Endothelial cell of umbilical vein (primary cell): ENCODE data around the gene ANXA11. TPM values are rescaled to one million over a fixed set of nuclear protein-coding genes. Genes with fewer than 3 reads are reported as not detected.

ENCODE experiments used
- BruUV-seq: library from RNA; stranded (reverse); fragments of 400-500 nt; replicated peaks from 2 replicates; lab custom pipeline; 2021; lab: Mats Ljungman, UMichigan
- CTCF ChIA-PET: fragments of 300-600, 350-600 bp; sonication (Branson Sonifier 250); formaldehyde crosslinking; loops from one replicate; lab custom pipeline; 2021; ENCODE audit warnings: antibody characterized with exemption, inconsistent platforms; lab: Charles Lee
- POLR2A ChIA-PET: fragments of 300-600, 350-600 bp; sonication (Branson Sonifier 250); formaldehyde crosslinking; loops from one replicate; lab custom pipeline; 2021; ENCODE audit warnings: antibody characterized with exemption, inconsistent platforms; lab: Charles Lee
- DNase-seq: peaks from one replicate; pipeline ENCODE4 v3.0.0-alpha.2; 2011; ENCODE audit warnings: low read depth, low spot score
- FAIRE-seq: peaks from 2 replicates; lab custom pipeline; 2011; peaks lifted over from hg19 to GRCh38; lab: Jason Lieb, UNC
- H2AFZ ChIP-seq: 2 replicates; pipeline ENCODE4 v1.6.0; 2012; ENCODE audit warnings: low read depth, low read length, control low read depth, inconsistent platforms
- H3K27ac ChIP-seq: 2 replicates; pipeline ENCODE4 v1.5.1; 2011; ENCODE audit warnings: low read depth, mild to moderate bottlenecking, control low read depth, low read length, moderate library complexity; ENCODE audit not compliant: insufficient read depth
- H3K27me3 ChIP-seq, 2 experiments: 2 replicates each; pipeline versions ENCODE4 v1.6.0 to v1.6.1; 2011; ENCODE audit warnings: low read length in 2 of 2, mixed read lengths in 1 of 2; ENCODE audit not compliant: control insufficient read depth in 2 of 2, insufficient read depth in 2 of 2
- H3K36me3 ChIP-seq, 2 experiments: 2 replicates in 1 of 2; 3 replicates in 1 of 2; pipeline ENCODE4 v1.5.1; 2011; ENCODE audit warnings: low read length in 2 of 2, mild to moderate bottlenecking in 1 of 2, moderate library complexity in 1 of 2; ENCODE audit not compliant: control insufficient read depth in 2 of 2, insufficient read depth in 2 of 2; ENCODE audit errors: extremely low read depth in 1 of 2
- H3K4me1 ChIP-seq: 3 replicates; pipeline ENCODE4 v1.5.1; 2011; ENCODE audit warnings: mild to moderate bottlenecking, low read length; ENCODE audit not compliant: control insufficient read depth, insufficient read depth; ENCODE audit errors: extremely low read depth
- H3K4me2 ChIP-seq: 2 replicates; pipeline ENCODE4 v1.6.1; 2011; ENCODE audit warnings: low read length, control low read depth, mixed read lengths; ENCODE audit not compliant: insufficient read depth
- H3K4me3 ChIP-seq, 3 experiments: fragments of 200-600 bp in 1 of 3; sonication (generic), shearing (Covaris generic) in 1 of 3; replicated peaks in 1 of 3; 2 replicates each; pipeline ENCODE4 v1.5.1; 2011 to 2016; ENCODE audit warnings: control low read depth in 3 of 3, low read length in 3 of 3, mild to moderate bottlenecking in 2 of 3, inconsistent platforms in 1 of 3, low read depth in 1 of 3, moderate library complexity in 1 of 3; ENCODE audit not compliant: insufficient read depth in 1 of 3
- H3K79me2 ChIP-seq: 2 replicates; pipeline ENCODE4 v1.6.0; 2012; ENCODE audit warnings: low read length, inconsistent platforms; ENCODE audit not compliant: control insufficient read depth, insufficient read depth
- H3K9ac ChIP-seq: replicated peaks from 2 replicates; pipeline ENCODE3; 2011; ENCODE audit warnings: low read length, control low read depth; ENCODE audit not compliant: insufficient read depth; ENCODE audit errors: extremely low read depth
- H3K9me1 ChIP-seq: replicated peaks from 3 replicates; pipeline ENCODE4 v1.6.0; 2011; ENCODE audit warnings: mild to moderate bottlenecking, low read length; ENCODE audit not compliant: control insufficient read depth, insufficient read depth; ENCODE audit errors: extremely low read depth
- H3K9me3 ChIP-seq: replicated peaks from 2 replicates; pipeline ENCODE4 v1.5.1; 2012; ENCODE audit warnings: low read length, inconsistent platforms; ENCODE audit not compliant: control insufficient read depth, insufficient read depth
- H4K20me1 ChIP-seq: replicated peaks from 2 replicates; pipeline ENCODE3; 2011; ENCODE audit warnings: mild to moderate bottlenecking, low read length; ENCODE audit not compliant: control insufficient read depth, insufficient read depth; ENCODE audit errors: extremely low read depth
- EZH2 ChIP-seq: IDR thresholded peaks from 2 replicates; pipeline ENCODE4 v1.6.1; 2012; ENCODE audit warnings: borderline replicate concordance, low read depth, mild to moderate bottlenecking, moderate library complexity, low read length, inconsistent platforms; ENCODE audit not compliant: severe bottlenecking
- FOS ChIP-seq: IDR thresholded peaks from 2 replicates; pipeline ENCODE4 v1.6.1; 2011; ENCODE audit warnings: mild to moderate bottlenecking, low read length, moderate library complexity, borderline replicate concordance; ENCODE audit not compliant: insufficient read depth
- GATA2 ChIP-seq: IDR thresholded peaks from 2 replicates; pipeline ENCODE4 v1.7.0; 2011; ENCODE audit warnings: low read depth, mild to moderate bottlenecking, moderate library complexity, mixed read lengths, low read length; ENCODE audit not compliant: insufficient read length, insufficient read depth
- JUN ChIP-seq: IDR thresholded peaks from 2 replicates; pipeline ENCODE4 v1.6.1; 2011; ENCODE audit warnings: borderline replicate concordance, low read depth; ENCODE audit not compliant: insufficient read length, insufficient read depth
- MAX ChIP-seq: IDR thresholded peaks from 2 replicates; pipeline ENCODE4 v1.6.1; 2011; ENCODE audit not compliant: insufficient read depth, insufficient read length
- MYC ChIP-seq: IDR thresholded peaks from one replicate; pipeline ENCODE4 v1.6.1; 2011; ENCODE audit warnings: mild to moderate bottlenecking, low read depth, low read length
- POLR2A ChIP-seq: IDR thresholded peaks from 2 replicates; pipeline ENCODE4 v1.6.1; 2012; ENCODE audit warnings: low read depth, mild to moderate bottlenecking, control low read depth, low read length
- POLR2AphosphoS5 ChIP-seq: IDR thresholded peaks from 2 replicates; pipeline ENCODE4 v1.6.1; 2012; ENCODE audit warnings: low read depth, mild to moderate bottlenecking, control low read depth, low read length, moderate library complexity; ENCODE audit not compliant: insufficient read depth
- dilution Hi-C: fragments of 300-500 bp; cut with MboI; formaldehyde crosslinking; loops from one replicate; pipeline ENCODE4 v1.15.0; 2019; ENCODE audit warnings: low sequenced_read_pairs; ENCODE audit not compliant: extremely low pct_ligation_motif_present
- intact Hi-C: fragments of 100-400 bp; cut with micrococcal nuclease; formaldehyde crosslinking; loops from one replicate; pipeline ENCODE4 v1.10.0; 2022
- polyA plus RNA-seq, 4 experiments: library from polyadenylated mRNA; depleted of rRNA in 3 of 4; stranded (reverse) in 3 of 4; unstranded in 1 of 4; fragments of >200 nt; gene quantifications; 2 replicates each; pipeline versions ENCODE4 v1.2.1 to v1.2.3, GENCODE V29; 2011 to 2012; ENCODE audit warnings: missing spikeins in 1 of 4
- total RNA-seq: library from RNA; stranded (reverse); gene quantifications from 2 replicates; pipeline ENCODE4 v1.2.3, GENCODE V29; 2021
- TF ChIP-seq, protein P1 (sequence below), 2 donors: IDR thresholded peaks; 1 replicate in 1 of 2; 2 replicates in 1 of 2; pipeline ENCODE4 v1.5.1; 2011; ENCODE audit warnings: low read length in 2 of 2, mild to moderate bottlenecking in 2 of 2, moderate library complexity in 2 of 2, control low read depth in 1 of 2, inconsistent platforms in 1 of 2, low read depth in 1 of 2; ENCODE audit not compliant: insufficient read depth in 1 of 2; ENCODE audit errors: extremely low read depth in 1 of 2

The ANXA11 gene
- total and polyA plus RNA-seq, 2 donors (not counting 3 experiments of a cell fraction or from before 2014, with no cell fraction given), result 59.2 to 143 TPM

DNA sequence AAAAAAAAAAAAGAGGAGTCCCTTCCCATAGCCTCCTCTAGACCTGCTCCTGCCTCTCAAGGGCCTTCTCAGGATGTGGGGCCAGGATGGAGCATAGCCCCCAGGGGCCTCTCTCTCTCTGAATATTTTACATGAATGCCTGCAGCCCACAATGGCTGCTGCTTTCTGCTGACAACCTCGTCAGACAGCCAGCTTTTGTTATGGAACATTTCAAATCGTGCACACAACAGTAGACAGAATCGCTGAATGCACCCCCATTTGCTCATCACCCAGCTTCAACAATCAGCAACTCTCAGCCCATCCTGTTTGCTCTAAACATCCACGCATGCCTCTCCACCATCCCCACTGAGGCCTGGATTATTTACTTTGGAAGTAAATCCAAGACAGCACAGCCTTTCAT, 67.4 kb downstream of the ANXA11 start:
- H3K4me3 ChIP-seq, result no peak overlapping the region
- no peaks in the 10 kb centered on the region for H3K27me3 ChIP-seq
- no peak overlapping the region for H3K9ac ChIP-seq
- H3K79me2 ChIP-seq, result no peaks in the 10 kb centered on the region
- H3K4me1 ChIP-seq, result peaks cover 7% of the 10 kb centered on the region
- no TSS peak for BruUV-seq
- H3K27ac ChIP-seq, result no peak overlapping the region
- H3K4me2 ChIP-seq, result no peak overlapping the region
- H2AFZ ChIP-seq, result no peak overlapping the region
- FAIRE-seq (no peak), DNase-seq (no peak)
- TF ChIP-seq GATA2, result no peak
- TF ChIP-seq MYC, result no peak
- no peak for TF ChIP-seq POLR2A
- TF ChIP-seq EZH2, result no peak
- no peak for TF ChIP-seq MAX
- TF ChIP-seq POLR2AphosphoS5, result no peak
- TF ChIP-seq JUN, result no peak
- TF ChIP-seq, protein P1, sequence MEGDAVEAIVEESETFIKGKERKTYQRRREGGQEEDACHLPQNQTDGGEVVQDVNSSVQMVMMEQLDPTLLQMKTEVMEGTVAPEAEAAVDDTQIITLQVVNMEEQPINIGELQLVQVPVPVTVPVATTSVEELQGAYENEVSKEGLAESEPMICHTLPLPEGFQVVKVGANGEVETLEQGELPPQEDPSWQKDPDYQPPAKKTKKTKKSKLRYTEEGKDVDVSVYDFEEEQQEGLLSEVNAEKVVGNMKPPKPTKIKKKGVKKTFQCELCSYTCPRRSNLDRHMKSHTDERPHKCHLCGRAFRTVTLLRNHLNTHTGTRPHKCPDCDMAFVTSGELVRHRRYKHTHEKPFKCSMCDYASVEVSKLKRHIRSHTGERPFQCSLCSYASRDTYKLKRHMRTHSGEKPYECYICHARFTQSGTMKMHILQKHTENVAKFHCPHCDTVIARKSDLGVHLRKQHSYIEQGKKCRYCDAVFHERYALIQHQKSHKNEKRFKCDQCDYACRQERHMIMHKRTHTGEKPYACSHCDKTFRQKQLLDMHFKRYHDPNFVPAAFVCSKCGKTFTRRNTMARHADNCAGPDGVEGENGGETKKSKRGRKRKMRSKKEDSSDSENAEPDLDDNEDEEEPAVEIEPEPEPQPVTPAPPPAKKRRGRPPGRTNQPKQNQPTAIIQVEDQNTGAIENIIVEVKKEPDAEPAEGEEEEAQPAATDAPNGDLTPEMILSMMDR (IDR thresholded peaks at IDR 0.05; ENCODE audit: extremely low read depth in 1 of 2, insufficient read depth in 1 of 2, low read depth in 1 of 2, low read length in 2 of 2), result no peak
- no peak for TF ChIP-seq FOS
- ChIA-PET POLR2A (no interaction called here), CTCF (interaction anchor here (1.3 kb wide), 1 partner anchor 85 kb away, joined by 10 read pairs; no protein-coding TSS in a partner anchor)
- H3K9me1 ChIP-seq, result no peaks in the 10 kb centered on the region
- dilution Hi-C loops (no loop called here), intact Hi-C loops (loop anchor here (2.0 kb wide), 1 partner anchor 59 kb away; the partner anchor contains the start of gene TMEM254)
- H3K36me3 ChIP-seq, result no peaks in the 10 kb centered on the region
- H3K9me3 ChIP-seq, result no peaks in the 10 kb centered on the region
- H4K20me1 ChIP-seq, result no peaks in the 10 kb centered on the region
